Epithelial cell of esophagus (primary cell): ENCODE results near the gene IL5RA.

Source experiments
- DNase-seq: peaks from one replicate; pipeline ENCODE4 v3.0.0; 2010; ENCODE audit warnings: low read depth
- H3K4me3 ChIP-seq: 2 replicates; pipeline ENCODE4 v1.5.1; 2011; ENCODE audit warnings: mild to moderate bottlenecking, low read length, control low read depth
- CTCF ChIP-seq: IDR thresholded peaks from 2 replicates; pipeline ENCODE4 v1.5.1; 2011; ENCODE audit warnings: low read depth, mild to moderate bottlenecking, low read length, control low read depth, inconsistent platforms; ENCODE audit not compliant: insufficient read depth; ENCODE audit errors: missing control alignments

IL5RA gene

GRCh38 chr3:3110299-3110630 lies at the start of gene IL5RA:
Gene IL5RA, minus strand, starts transcription at chr3:3110374. Its CDS starts 5,390 bp downstream, at chr3:3104984.
- DNase-seq, result no peak
- H3K4me3 ChIP-seq, result no peak within 1 kb of the TSS
- no peak for TF ChIP-seq CTCF

- no peak for DNase-seq
- TF ChIP-seq CTCF, result no peak
Observed at GRCh38 chr3:3157484-3157883, 47.3 kb upstream of the IL5RA start.

GRCh38 chr3:3154879-3155610 lies 44.9 kb upstream of the IL5RA start:
- no peak overlapping the region for H3K4me3 ChIP-seq
- no peak for TF ChIP-seq CTCF
- no peak for DNase-seq

More at GRCh38 chr3:3157484-3157883, 47.3 kb upstream of the IL5RA start:
- H3K4me3 ChIP-seq, result no peak overlapping the region

- DNase-seq, result no peak
- no peak overlapping the region for H3K4me3 ChIP-seq
- no peak for TF ChIP-seq CTCF
Observed at GRCh38 chr3:3151513-3151912, 41.3 kb upstream of the IL5RA start.

- no peak for TF ChIP-seq CTCF
- no peak for DNase-seq
- H3K4me3 ChIP-seq, result no peak overlapping the region
Observed at GRCh38 chr3:3149560-3149959, 39.4 kb upstream of the IL5RA start.

GRCh38 chr3:3145831-3146230 lies 35.7 kb upstream of the IL5RA start:
- H3K4me3 ChIP-seq, result no peak overlapping the region
- DNase-seq, result no peak
- TF ChIP-seq CTCF, result no peak

GRCh38 chr3:3141939-3142338 lies 31.8 kb upstream of the IL5RA start:
- no peak for DNase-seq
- no peak for TF ChIP-seq CTCF
- no peak overlapping the region for H3K4me3 ChIP-seq
